AG09309 (cell line): Measurements from ENCODE around the gene GMFB.

Source experiments
- DNase-seq: peaks from one replicate; pipeline ENCODE4 v3.0.0-alpha.2; 2010; ENCODE audit warnings: low read depth
- H3K4me3 ChIP-seq: 2 replicates; pipeline ENCODE4 v1.5.1; 2011; ENCODE audit warnings: mild to moderate bottlenecking, low read depth, low read length, moderate library complexity; ENCODE audit not compliant: control insufficient read depth
- TF ChIP-seq, protein P1 (sequence below): IDR thresholded peaks from 2 replicates; pipeline ENCODE4 v1.5.1; 2011; ENCODE audit warnings: mild to moderate bottlenecking, low read depth, low read length, inconsistent platforms; ENCODE audit not compliant: insufficient read depth, control insufficient read depth; ENCODE audit errors: missing control alignments

The GMFB gene

DNA sequence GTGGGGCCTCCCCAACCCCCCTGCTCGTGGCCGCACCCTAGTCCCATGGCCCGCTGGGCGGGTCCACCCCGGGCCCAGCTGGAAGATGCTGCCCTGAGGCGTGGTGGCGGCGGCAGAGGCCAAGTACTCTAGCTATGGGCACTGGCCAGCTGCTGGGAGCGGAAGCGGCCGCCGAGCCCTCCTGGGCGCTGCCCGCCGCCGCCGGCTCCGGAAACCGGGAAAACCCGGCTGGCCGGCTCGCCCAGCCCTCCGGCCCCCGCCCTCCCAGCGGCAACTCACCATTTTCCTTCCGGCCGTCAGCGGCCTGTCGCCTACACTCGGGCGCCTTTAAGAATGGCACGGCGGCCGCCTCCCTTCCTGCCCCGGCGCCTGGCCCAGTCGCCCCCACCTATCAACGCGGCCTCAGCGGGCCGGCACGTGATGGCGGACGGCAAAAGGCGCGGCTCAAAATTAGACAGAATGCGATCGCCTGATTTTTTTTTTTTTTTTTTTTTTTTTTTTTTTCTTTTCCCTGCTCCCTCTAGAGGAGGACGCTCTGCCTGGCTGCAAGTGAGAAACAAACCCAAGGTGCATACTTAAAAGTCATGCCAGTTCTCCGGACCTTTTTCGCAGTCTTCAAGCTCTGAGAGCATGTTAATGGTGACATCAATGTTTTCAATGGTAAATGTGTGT, at the start of gene GMFB:
Gene GMFB (minus strand): TSS at position 335 of the 672 bp plus-strand sequence. CDS start 53 bp downstream, at position 282.
- TF ChIP-seq, protein P1, sequence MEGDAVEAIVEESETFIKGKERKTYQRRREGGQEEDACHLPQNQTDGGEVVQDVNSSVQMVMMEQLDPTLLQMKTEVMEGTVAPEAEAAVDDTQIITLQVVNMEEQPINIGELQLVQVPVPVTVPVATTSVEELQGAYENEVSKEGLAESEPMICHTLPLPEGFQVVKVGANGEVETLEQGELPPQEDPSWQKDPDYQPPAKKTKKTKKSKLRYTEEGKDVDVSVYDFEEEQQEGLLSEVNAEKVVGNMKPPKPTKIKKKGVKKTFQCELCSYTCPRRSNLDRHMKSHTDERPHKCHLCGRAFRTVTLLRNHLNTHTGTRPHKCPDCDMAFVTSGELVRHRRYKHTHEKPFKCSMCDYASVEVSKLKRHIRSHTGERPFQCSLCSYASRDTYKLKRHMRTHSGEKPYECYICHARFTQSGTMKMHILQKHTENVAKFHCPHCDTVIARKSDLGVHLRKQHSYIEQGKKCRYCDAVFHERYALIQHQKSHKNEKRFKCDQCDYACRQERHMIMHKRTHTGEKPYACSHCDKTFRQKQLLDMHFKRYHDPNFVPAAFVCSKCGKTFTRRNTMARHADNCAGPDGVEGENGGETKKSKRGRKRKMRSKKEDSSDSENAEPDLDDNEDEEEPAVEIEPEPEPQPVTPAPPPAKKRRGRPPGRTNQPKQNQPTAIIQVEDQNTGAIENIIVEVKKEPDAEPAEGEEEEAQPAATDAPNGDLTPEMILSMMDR: peak; percentile 56
- H3K4me3 ChIP-seq: peak within 1 kb of the TSS; percentile 88
- peak; percentile 70 for DNase-seq

DNA sequence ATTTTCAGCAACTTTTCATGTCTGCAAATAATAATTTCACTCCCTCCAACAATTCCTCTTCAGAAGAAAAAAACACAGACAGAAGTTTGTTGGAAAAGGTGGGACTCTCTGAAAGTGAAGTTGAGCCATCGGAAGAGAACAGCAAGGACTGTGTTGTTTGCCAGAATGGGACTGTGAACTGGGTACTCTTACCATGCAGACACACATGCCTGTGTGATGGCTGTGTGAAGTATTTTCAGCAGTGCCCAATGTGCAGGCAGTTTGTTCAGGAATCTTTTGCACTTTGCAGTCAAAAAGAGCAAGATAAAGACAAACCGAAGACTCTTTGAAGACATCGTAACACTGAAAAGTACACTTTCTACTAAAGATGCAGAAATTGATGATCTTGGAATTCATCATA, 49.3 kb upstream of the GMFB start:
- TF ChIP-seq, protein P1: no peak
- DNase-seq: no peak
- no peak overlapping the region for H3K4me3 ChIP-seq

DNA sequence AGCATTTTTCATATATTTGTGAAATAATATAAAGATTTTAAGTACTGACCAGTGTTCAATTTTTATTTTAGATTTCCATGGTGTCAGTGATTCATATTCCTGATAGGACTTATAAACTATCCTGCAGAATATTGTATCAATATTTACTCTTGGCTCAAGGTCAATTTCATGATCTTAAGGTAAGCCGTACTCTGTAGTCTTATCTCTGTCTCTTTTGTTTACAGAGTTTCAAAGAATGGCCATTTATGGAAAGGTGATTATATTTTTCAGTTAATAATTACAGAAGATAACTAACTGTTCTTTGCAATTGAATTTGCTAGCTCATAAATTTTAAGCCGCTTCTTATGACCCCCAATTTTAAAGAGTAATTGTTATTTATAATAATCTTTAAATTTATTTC, 48.9 kb upstream of the GMFB start:
- DNase-seq: no peak
- TF ChIP-seq, protein P1: no peak
- H3K4me3 ChIP-seq: no peak overlapping the region

DNA sequence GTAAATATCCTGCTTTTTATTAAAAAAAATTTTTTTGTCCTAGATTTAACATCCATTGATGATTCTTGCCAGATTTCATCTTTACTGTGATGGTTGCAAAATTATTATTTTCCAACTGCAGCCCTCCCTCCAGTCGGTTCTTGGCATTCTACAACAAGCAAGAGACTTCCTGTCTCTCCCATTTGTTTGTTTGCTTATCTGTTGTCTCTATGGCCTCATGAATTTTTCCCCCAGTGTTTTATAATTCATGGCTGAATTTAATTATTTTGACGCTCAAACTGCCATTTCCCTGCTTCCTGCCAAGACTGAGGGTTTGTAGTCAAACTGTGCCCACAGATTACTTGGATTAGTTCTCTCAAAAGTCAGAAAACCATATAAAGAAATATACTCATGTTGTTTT, 46.9 kb upstream of the GMFB start:
- DNase-seq: no peak
- TF ChIP-seq, protein P1: no peak
- no peak overlapping the region for H3K4me3 ChIP-seq

DNA sequence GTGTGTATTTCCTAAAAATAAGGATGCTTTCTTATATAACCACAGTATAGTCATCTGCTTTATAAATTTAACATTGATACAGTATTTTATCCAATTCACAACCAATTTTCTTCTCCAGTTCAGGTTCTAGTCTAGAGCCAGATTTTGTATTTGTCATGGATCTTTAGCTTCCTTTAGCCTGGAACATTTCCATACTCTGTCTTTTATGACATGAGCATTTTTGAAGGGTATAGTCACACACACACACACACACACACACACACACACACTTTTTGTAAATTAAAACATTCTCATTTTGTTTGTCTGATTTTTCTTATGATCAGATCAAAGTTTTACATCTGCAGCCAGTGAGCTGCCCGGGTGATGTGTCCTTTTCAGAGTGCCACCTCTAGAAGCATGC, 46.3 kb upstream of the GMFB start:
- TF ChIP-seq, protein P1: no peak
- peak; percentile 7 for DNase-seq

DNA sequence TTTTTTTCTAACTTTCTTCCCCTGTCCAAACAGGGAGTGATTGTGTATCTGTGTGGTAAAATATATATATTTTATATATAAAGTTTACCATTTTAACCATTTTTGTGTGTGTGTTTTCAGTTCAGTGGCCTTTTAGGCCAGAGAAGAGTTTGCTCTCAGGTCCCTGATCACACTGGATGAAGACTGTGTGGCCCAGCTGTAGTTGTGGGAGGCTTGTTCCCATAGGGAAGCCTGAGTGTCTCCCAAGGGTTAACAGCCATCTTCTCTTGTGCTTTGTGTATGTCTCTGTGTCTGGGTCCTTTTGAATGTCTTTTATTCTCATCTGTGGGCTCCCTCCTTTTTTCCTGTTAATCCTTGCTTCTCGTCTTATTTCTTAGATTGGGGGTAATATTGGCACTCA, 44.3 kb upstream of the GMFB start:
- TF ChIP-seq, protein P1: no peak
- H3K4me3 ChIP-seq: no peak overlapping the region
- DNase-seq: no peak

More for the DNA sequence above, 46.3 kb upstream of the GMFB start:
- H3K4me3 ChIP-seq: no peak overlapping the region
